ENCODE data around the gene CDADC1.

Gene CDADC1

GRCh38 chr13:49329831-49330545 is 82.3 kb downstream of the CDADC1 start:
- TF ChIP-seq CTCF (IDR thresholded peaks at IDR 0.05; ENCODE audit: insufficient read depth, low read length, missing control alignments), result no peak
- H3K4me3 ChIP-seq (ENCODE audit: low read depth, low read length), result no peak overlapping the region
- ChIA-PET CTCF (interaction anchor here (1.1 kb wide), 1 partner anchor 30 kb away, joined by 3 read pairs; no protein-coding TSS in a partner anchor), POLR2A (no interaction called here)
- DNase-seq (ENCODE audit: low read depth, low spot score), result no peak

- ChIA-PET POLR2A (no interaction called here), CTCF (no interaction called here)
- H3K4me3 ChIP-seq (ENCODE audit: low read depth, low read length), result no peak overlapping the region
- no peak for TF ChIP-seq CTCF (IDR thresholded peaks at IDR 0.05; ENCODE audit: insufficient read depth, low read length, missing control alignments)
- no peak for DNase-seq (ENCODE audit: low read depth, low spot score)
Measured at GRCh38 chr13:49330546-49330864, 82.8 kb downstream of the CDADC1 start.

GRCh38 chr13:49336655-49337054 is 88.9 kb downstream of the CDADC1 start:
- POLR2A ChIA-PET, result no interaction called here
- no peak for TF ChIP-seq CTCF (IDR thresholded peaks at IDR 0.05; ENCODE audit: insufficient read depth, low read length, missing control alignments)
- CTCF ChIA-PET, result interaction anchor here (1.4 kb wide), 1 partner anchor 11 kb away, joined by 3 read pairs; no protein-coding TSS in a partner anchor
- no peak overlapping the region for H3K4me3 ChIP-seq (ENCODE audit: low read depth, low read length)
- DNase-seq (ENCODE audit: low read depth, low spot score), result no peak

GRCh38 chr13:49340161-49340560 is 92.4 kb downstream of the CDADC1 start:
- ChIA-PET POLR2A (no interaction called here), CTCF (no interaction called here)
- no peak overlapping the region for H3K4me3 ChIP-seq (ENCODE audit: low read depth, low read length)
- no peak for DNase-seq (ENCODE audit: low read depth, low spot score)
- no peak for TF ChIP-seq CTCF (IDR thresholded peaks at IDR 0.05; ENCODE audit: insufficient read depth, low read length, missing control alignments)

GRCh38 chr13:49341517-49341916 is 93.8 kb downstream of the CDADC1 start:
- no peak for DNase-seq (ENCODE audit: low read depth, low spot score)
- ChIA-PET CTCF (no interaction called here), POLR2A (no interaction called here)
- no peak overlapping the region for H3K4me3 ChIP-seq (ENCODE audit: low read depth, low read length)
- no peak for TF ChIP-seq CTCF (IDR thresholded peaks at IDR 0.05; ENCODE audit: insufficient read depth, low read length, missing control alignments)

GRCh38 chr13:49341941-49342340 is 94.2 kb downstream of the CDADC1 start:
- H3K4me3 ChIP-seq (ENCODE audit: low read depth, low read length), result no peak overlapping the region
- TF ChIP-seq CTCF (IDR thresholded peaks at IDR 0.05; ENCODE audit: insufficient read depth, low read length, missing control alignments), result no peak
- ChIA-PET POLR2A (no interaction called here), CTCF (no interaction called here)
- no peak for DNase-seq (ENCODE audit: low read depth, low spot score)
